Measurements from ENCODE around the gene ZNF28. TPM values are rescaled to one million over a fixed set of nuclear protein-coding genes. Genes with fewer than 3 reads are reported as not detected.

Gene ZNF28
- total RNA-seq (ENCODE audit: low replicate concordance) = 15.3 and 19.2 TPM in 2 replicates

DNA sequence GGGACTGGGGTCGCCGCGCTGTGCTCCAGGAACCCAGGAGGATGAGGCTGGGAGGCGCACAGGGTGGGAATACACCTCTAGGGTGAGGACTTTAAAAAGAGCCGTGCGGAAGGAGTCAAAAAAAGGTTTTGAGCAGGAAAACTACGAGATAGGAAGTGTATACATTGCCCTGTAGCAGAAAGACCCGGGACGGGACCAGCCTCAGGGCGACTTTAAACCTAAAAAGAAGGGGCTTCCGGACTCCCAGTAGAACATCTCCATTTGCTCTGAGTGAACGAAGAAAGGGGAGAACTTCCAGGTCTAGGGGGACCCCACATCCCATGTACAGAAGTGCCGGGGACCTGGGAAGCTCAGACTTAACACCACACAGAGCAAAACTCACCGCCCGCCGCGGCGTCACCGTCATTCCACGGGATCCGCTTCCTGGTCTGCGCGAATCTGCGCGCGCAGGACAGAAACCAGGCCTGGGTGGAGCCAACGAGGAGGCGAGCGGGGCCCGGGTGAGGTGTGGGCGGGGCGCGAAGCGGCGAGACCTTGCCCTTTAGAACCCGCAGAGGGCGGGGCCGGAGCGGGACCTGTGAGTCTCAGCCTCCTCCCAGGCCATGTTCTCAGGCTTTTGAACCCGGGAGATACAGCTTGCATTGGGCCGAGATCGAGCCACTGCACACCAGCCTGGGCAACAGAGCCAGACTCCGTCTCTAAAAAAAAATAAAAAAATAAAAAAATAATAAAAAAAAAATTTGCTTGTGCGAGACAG, at the start of gene ZNF28:
Gene ZNF28, minus strand, starts transcription at position 430 of the 757 bp plus-strand sequence. CDS start 3,675 bp downstream, outside the sequence.

DNA sequence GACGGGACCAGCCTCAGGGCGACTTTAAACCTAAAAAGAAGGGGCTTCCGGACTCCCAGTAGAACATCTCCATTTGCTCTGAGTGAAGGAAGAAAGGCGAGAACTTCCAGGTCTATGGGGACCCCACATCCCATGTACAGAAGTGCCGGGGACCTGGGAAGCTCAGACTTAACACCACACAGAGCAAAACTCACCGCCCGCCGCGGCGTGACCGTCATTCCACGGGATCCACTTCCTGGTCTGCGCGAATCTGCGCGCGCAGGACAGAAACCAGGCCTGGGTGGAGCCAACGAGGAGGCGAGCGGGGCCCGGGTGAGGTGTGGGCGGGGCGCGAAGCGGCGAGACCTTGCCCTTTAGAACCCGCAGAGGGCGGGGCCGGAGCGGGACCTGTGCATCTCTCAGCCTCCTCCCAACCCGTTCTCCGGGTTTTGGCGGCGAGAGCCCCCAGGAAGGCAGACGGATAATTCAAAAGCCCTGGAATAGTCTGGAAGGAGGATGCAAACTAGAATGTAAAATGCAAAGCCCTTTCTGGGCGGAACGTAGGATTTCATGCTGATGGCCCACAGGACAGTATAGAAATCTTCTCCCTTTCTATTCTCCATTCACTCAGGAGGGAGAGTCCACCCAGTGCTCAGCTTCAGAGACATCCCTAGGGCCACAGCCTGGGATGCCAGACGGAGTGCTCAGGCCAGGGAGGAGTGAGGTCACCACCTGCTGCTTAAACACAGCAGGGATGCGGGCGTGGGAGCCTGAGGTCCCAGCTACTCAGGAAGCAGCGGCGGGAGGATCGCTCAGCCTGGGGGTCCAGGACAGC, 36.2 kb upstream of the ZNF28 start, which contains the start of gene ZNF468:
Gene ZNF468, minus strand, starts transcription at position 242 of the 814 bp plus-strand sequence. CDS start 3,347 bp downstream, outside the sequence.

DNA sequence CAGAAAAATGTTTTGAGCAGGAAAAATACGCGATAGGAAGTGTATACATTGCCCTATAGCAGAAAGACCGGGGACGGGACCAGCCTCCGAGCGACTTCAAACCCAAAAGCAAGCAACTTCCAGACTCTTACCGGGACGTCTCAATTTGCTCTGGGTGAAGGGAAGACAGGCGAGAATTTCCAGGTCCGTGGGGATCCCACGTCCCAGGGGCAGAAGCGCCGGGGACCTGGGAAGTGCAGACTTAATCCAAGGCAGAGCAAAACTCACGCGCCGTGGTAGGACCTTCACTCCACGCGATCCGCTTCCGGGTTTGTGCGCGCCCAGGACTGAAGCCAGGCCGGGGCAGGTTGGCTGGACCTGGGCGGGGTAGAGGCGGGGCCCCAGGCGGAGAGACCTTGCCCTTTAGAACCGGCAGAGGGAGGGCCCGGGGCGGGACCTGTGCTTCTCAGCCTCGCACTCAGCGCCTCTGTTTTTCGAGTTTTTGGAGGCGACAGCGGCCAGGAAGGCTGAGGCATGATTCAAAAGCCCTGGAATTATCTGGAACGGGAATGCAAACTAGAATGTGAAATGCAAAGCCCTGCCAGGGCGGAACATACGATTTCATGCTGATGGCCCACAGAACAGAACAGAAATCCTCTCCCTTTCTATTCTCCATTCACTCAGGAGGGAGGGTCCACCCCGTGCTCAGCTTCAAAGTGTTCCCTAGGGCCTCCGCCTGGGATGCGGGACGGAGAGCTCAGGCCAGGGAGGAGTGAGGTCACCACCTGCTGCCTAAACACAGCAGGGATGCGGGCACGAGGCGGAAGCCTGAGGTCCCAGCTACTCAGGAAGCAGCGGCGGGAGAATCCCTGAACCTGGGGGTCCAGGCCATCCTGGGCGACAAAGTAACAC, 34.7 kb downstream of the ZNF28 start, which contains the start of gene ZNF600:
Gene ZNF600, minus strand, starts transcription at position 328 of the 891 bp plus-strand sequence. CDS start 7,903 bp downstream, outside the sequence.

Other genes starting within 250 kb of the ZNF28 start
- gene ZNF83, start 183.3 kb downstream of the ZNF28 start, total RNA-seq (ENCODE audit: low replicate concordance) = 37.7 and 46.9 TPM in 2 replicates
- 7.1 and 14.3 TPM in 2 replicates for gene ZNF611, start 86.6 kb downstream of the ZNF28 start, total RNA-seq (ENCODE audit: low replicate concordance)
- 1.8 and 2.8 TPM in 2 replicates for gene ZNF600, start 34.8 kb downstream of the ZNF28 start, total RNA-seq (ENCODE audit: low replicate concordance)
- gene ZNF468, start 36.0 kb upstream of the ZNF28 start, total RNA-seq (ENCODE audit: low replicate concordance) = 12.6 and 18.8 TPM in 2 replicates
- gene ZNF320, start 76.0 kb upstream of the ZNF28 start, total RNA-seq (ENCODE audit: low replicate concordance) = 9.0 and 12.6 TPM in 2 replicates
- 4.6 and 4.7 TPM in 2 replicates for gene ZNF888, start 101.8 kb upstream of the ZNF28 start, total RNA-seq (ENCODE audit: low replicate concordance)
- gene ZNF816, start 141.2 kb upstream of the ZNF28 start, total RNA-seq (ENCODE audit: low replicate concordance) = 8.8 and 10.9 TPM in 2 replicates
- gene ERVV-1, start 192.3 kb upstream of the ZNF28 start, total RNA-seq (ENCODE audit: low replicate concordance) = not detected in 2 replicates
- not detected in 2 replicates for gene ERVV-2, start 223.1 kb upstream of the ZNF28 start, total RNA-seq (ENCODE audit: low replicate concordance)

All from smooth muscle cell of the coronary artery (primary cell).